NCI-H2196 treated with DMSO at 0.1 percent for 48 hours (cell line): ENCODE measurements around the gene OR8B3.
"Not testable (repeated sequence)": the region's sequence is repeated elsewhere in the genome, so short reads cannot be mapped to it uniquely, and the experiment has no call there.

Experiments used
- DNase-seq: peaks from one replicate; lab custom pipeline; 2025; ENCODE audit not compliant: unreplicated experiment; lab: John Stamatoyannopoulos, UW

The OR8B3 gene

GRCh38 chr11:124398924-124399323 lies at the start of gene OR8B3:
Gene OR8B3 (minus strand): TSS chr11:124399024. CDS start chr11:124397351, 1,673 bp downstream.
- no peak for DNase-seq

GRCh38 chr11:124446916-124447315 lies 48.1 kb upstream of the OR8B3 start:
- DNase-seq, result no peak

GRCh38 chr11:124445646-124446150 lies 46.9 kb upstream of the OR8B3 start, which contains the start of gene OR8B8:
Gene OR8B8 (minus strand): TSS chr11:124445696. CDS start chr11:124441085, 4,611 bp downstream.
- DNase-seq, result no peak

- DNase-seq, result no peak
These were observed 44.0 kb upstream of the OR8B3 start for GRCh38 chr11:124442847-124443246.

GRCh38 chr11:124442442-124442841 lies 43.6 kb upstream of the OR8B3 start:
- no peak for DNase-seq

GRCh38 chr11:124441519-124441918 lies 42.7 kb upstream of the OR8B3 start:
- no peak for DNase-seq

GRCh38 chr11:124441081-124441480 lies 42.3 kb upstream of the OR8B3 start:
- no peak for DNase-seq

GRCh38 chr11:124440608-124441007 lies 41.8 kb upstream of the OR8B3 start:
- no peak for DNase-seq

GRCh38 chr11:124434699-124435098 lies 35.9 kb upstream of the OR8B3 start:
- no peak for DNase-seq

- DNase-seq, result no peak
These were observed 30.8 kb upstream of the OR8B3 start for GRCh38 chr11:124429599-124429998.

- DNase-seq, result no peak
These were observed 25.6 kb upstream of the OR8B3 start, which contains the start of gene OR8B4 for GRCh38 chr11:124424384-124424921. Gene OR8B4 (minus strand): TSS chr11:124424871. CDS start chr11:124424871, 0 bp downstream.

- DNase-seq, result no peak
These were observed 22.2 kb upstream of the OR8B3 start for GRCh38 chr11:124421043-124421442.

GRCh38 chr11:124415356-124415923 lies 16.6 kb upstream of the OR8B3 start:
- no peak for DNase-seq

- no peak for DNase-seq
These were observed 11.1 kb upstream of the OR8B3 start for GRCh38 chr11:124409906-124410305.

GRCh38 chr11:124405581-124405980 lies 6.8 kb upstream of the OR8B3 start:
- no peak for DNase-seq

GRCh38 chr11:124403186-124403585 lies 4.4 kb upstream of the OR8B3 start:
- DNase-seq, result not testable (repeated sequence)

GRCh38 chr11:124402326-124402922 lies 3.6 kb upstream of the OR8B3 start:
- no peak for DNase-seq

- not testable (repeated sequence) for DNase-seq
These were observed 2.0 kb downstream of the OR8B3 start for GRCh38 chr11:124396847-124397246.

GRCh38 chr11:124394408-124394807 lies 4.4 kb downstream of the OR8B3 start:
- no peak for DNase-seq

GRCh38 chr11:124384399-124384798 lies 14.4 kb downstream of the OR8B3 start, which contains the start of gene OR8B2:
Gene OR8B2 (minus strand): TSS chr11:124384499. CDS start chr11:124383343, 1,156 bp downstream.
- no peak for DNase-seq

- not testable (repeated sequence) for DNase-seq
These were observed 16.0 kb downstream of the OR8B3 start for GRCh38 chr11:124382857-124383256.

GRCh38 chr11:124380585-124380984 lies 18.2 kb downstream of the OR8B3 start:
- no peak for DNase-seq
